Activated CD4-positive, alpha-beta T cell treated with anti-CD3 and anti-CD28 coated beads, Interleukin-2, amount 50 U/mL, for 24 hours (primary cell): Measurements from ENCODE around the gene SOX12.

Experiments
- DNase-seq, 2 donors: peaks; one replicate each; pipeline ENCODE4 v3.0.0-alpha.2; 2020; ENCODE audit warnings: low read depth in 1 of 2, low spot score in 1 of 2

Gene SOX12

DNA sequence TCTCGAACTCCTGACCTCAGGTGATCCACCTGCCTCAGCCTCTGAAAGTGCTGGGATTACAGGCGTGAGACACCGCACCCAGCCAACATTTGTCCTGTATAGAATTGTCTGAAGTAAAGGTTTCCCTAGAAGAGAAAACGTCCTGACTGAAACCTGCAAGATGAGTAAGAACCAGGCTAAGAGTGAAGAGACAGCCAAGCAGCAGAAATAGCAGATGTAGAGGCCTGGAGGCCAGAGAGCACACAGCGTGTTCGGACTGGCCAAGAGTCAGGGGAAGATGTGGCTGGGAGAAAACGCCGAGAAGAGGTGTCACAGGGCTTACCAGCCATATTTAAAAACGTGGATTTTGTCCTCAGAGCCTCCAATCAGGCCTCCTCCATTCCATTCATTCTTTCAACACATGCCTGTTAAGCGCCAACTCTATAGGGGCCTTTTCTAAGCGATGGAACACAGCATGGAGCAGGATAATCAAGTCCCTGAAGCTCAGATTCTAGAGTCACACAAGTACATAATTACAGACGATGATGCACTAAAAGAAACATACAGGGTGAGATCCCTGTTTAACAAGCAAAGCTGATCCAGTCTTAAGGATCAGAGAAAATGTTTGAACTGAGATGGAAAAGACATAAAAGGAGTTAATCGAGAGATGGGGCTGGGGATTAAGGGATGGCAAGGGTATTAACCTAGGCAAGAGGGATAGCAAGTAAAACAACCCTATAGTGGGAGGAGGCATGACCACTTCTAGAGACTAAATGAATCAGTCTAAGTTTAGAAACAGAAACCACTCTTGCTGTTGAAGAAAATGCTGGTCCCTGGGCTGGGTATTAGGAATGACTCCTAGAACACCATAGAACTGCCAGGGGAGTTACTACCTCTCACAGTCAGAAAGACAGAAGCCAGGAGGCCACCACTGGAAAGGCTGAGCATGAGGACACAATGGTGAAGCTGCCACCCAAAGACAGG, 23.2 kb upstream of the SOX12 start:
- DNase-seq = no peak

GRCh38 chr20:305745-306144, 19.6 kb upstream of the SOX12 start:
- no peak for DNase-seq

DNA sequence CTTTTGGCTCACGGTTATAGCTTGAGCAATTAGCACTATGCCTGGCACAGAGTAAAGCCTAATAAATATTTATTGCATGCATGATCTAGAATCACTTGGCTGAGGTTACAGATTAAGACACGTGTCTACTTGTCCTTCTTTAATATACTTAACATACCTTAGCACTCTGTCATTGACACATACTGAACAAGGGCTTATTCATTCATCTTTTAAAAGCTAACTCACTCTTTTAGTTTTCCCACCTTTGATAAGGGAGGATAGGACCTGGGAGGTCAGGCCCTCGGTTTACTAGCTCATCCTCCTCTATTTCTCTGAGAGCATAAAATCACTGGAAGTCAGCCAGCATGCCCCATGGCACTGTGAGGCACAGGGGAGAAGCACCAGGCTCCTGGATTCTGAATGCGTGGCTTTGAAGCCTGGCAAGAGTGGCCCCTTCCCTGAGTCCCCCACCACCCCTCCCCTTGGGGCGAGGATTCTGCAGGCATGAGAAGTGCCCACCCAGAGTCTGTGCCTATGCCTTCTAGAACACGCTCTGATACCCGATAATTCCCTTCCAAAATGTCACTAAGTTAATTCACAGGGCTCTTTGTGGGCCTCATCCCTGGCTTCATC, 16.8 kb upstream of the SOX12 start:
- DNase-seq = no peak

- DNase-seq = no peak
Observed at GRCh38 chr20:309306-309840, 16.0 kb upstream of the SOX12 start.

- peak; percentile 44 to 78 for DNase-seq
Observed at GRCh38 chr20:309841-310644, 15.3 kb upstream of the SOX12 start.

GRCh38 chr20:310645-311044, 14.7 kb upstream of the SOX12 start:
- DNase-seq = no peak

GRCh38 chr20:311609-312008, 13.7 kb upstream of the SOX12 start:
- DNase-seq = no peak

DNA sequence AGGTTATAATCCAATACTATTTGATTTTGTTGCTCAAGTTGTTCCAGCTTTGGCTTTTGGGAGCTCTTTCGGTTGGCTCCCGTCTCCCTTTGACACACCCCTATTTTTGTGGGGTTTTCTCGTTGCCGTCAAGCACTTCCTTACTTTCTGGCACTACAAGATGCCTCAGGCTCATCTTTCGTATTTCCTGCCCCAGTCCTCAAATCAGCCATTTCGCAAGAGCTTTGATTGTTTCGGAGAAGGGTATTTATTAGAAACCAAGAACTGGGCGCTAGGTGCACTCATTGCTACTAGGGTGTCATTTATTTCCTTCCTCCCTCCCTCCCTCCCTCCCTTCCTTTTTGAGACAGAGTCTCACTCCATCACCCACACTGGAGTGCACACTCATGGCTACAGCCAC, 13.3 kb upstream of the SOX12 start:
- no peak for DNase-seq

DNA sequence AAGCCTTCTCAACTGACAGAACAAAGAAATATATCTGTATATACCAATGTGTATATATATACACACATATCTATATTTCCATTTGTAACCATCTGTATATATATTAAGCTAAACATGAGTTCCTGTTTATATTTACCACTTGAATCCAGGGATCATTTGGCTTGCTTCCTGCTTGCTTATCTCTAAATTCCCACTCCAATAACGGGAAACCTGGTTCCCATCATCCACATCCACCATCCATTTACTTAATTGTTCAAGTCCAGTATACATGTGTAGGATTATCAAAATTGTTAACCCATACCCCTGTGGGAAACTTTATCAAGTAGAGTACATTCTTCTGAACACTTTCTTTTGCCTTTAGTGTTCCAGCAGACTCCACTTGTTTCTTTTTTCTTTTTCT, 12.5 kb upstream of the SOX12 start:
- DNase-seq = no peak

DNA sequence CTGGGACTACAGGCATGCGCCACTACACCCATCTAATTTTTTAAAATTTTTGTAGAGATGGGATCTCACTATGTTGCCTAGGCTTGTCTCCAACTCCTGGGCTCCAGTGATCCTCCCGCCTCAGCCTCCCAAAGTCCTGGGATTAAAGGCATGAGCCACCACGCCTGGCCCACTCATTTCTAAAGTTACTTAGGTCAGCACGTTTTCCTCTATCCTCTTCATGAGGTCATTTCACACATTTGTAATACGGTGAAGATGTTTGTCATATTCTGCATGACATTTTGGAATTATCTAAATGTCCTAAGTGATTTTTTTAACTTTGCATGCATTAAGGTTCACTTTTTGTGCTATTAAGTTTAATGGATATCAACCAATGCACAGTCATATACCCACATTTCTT, 11.9 kb upstream of the SOX12 start:
- DNase-seq = no peak

DNA sequence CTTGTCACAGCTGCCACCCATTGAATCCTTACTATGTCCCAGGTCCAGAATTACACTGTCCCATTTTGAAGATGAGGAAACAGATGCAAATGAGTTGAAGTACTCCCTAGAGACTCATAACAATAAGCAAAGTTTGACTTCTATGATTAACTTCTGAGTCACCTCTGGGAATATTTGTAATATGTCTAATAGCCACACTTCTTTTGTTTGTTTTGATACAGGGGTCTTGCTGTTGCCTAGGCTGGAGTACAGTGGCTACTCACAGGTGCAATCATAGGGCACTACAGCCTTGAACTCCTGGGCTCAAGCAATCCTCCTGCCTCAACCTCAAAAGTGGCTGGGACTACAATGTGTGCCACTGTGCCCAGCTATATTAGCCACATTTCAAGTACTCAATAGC, 11.4 kb upstream of the SOX12 start:
- DNase-seq = no peak

DNA sequence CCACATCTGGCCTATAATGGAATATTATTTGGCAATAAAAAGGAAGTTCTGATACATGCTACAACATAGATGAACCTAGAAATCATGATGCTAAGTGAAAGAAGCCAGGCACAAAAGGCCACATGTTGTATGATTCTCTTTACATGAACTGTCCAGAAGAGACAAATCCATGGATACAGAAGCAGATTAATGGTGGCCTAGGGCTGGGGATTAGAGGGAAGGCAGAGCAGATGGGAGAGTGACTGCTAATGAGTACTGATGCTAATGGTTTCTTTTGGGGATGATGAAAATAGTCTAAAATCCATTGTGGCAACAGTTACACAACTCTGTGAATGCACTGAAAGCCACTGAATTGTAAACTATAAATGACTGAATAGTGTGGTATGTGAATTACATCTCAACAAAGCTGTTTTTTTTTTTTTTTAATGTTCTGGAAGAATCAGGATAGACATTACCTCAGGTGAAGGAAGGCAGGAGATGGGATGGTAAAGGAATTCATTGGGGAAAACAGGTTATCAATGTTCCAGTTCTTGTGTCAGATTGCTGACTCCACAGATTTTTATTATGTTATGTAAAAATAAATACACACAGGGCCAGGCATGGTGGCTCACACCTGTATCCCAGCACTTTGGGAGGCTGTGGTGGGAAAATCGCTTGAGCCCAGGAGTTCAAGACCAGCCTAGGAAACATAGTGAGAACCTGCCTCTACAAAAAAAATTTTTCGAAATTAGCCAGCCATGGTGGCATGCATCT, 8.9 kb upstream of the SOX12 start:
- no peak for DNase-seq

GRCh38 chr20:324177-325044, 941 bp upstream of the SOX12 start:
- DNase-seq = peak; percentile 81 to 85

- DNase-seq = peak in 1 of 2 donors; percentile 21
Observed at GRCh38 chr20:325889-326644, 715 bp downstream of the SOX12 start.

- no peak for DNase-seq
Observed at GRCh38 chr20:326645-327185, 1.4 kb downstream of the SOX12 start.

- DNase-seq = peak in 1 of 2 donors; percentile 36
Observed at GRCh38 chr20:327186-328026, 2.1 kb downstream of the SOX12 start.

GRCh38 chr20:328027-328974, 2.9 kb downstream of the SOX12 start:
- no peak for DNase-seq
